ENCODE data around the gene PELI1. TPM values are rescaled to one million over a fixed set of nuclear protein-coding genes. Genes with fewer than 3 reads are reported as not detected.

Gene PELI1
- total RNA-seq, 2 donors from 2014 or later, result 33.1 to 59.4 TPM

- peak overlapping the region; percentile 6 to 81 for H3K4me3 Mint-ChIP-seq
- DNase-seq, result no peak
These were observed 15.8 kb downstream of the PELI1 start for GRCh38 chr2:64128406-64128805.

DNA sequence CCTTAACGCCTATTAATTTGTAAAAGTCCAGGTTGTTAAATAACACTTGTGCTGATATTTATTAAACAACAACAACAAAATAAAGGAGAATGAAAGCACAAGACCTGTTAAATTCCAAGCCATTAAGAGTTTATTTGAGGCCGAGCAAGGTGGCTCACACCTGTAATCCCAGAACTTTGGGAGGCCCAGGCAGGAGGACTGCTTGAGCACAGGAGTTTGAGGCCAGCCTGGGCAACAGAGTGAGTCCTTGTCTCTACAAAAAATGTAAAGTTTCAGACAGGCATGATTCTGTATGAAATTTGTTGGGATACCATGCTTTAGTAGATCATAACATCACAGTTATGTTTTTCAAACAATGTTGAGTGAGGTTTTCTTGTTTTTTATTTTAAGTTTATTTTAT is 17.1 kb downstream of the PELI1 start:
- Mint-ChIP-seq H3K4me3 (no peak overlapping the region), H3K9me3 (no peaks in the 10 kb centered on the region), H3K4me1 (ENCODE audit: low read depth) (peaks cover 88% of the 10 kb centered on the region), H3K36me3 (ENCODE audit: insufficient read depth in 2 of 2) (peaks cover 1 to 8% of the 10 kb centered on the region in 2 donors), H3K27ac (no peak overlapping the region), H3K27me3 (ENCODE audit: low read depth) (no peaks in the 10 kb centered on the region)
- no peak for ATAC-seq (replicated peaks in 1 of 2)
- no peak for DNase-seq

More at GRCh38 chr2:64128406-64128805, 15.8 kb downstream of the PELI1 start:
- peaks cover 2 to 8% of the 10 kb centered on the region in 2 donors for H3K36me3 Mint-ChIP-seq (ENCODE audit: insufficient read depth in 2 of 2)
- H3K27ac Mint-ChIP-seq, result peak overlapping the region; percentile 92
- H3K9me3 Mint-ChIP-seq, result no peaks in the 10 kb centered on the region
- H3K27me3 Mint-ChIP-seq (ENCODE audit: low read depth), result no peaks in the 10 kb centered on the region
- ATAC-seq (replicated peaks in 1 of 2), result no peak
- H3K4me1 Mint-ChIP-seq (ENCODE audit: low read depth), result peaks cover 90% of the 10 kb centered on the region

GRCh38 chr2:64126601-64127000 is 17.6 kb downstream of the PELI1 start:
- H3K27ac Mint-ChIP-seq, result no peak overlapping the region
- H3K4me1 Mint-ChIP-seq (ENCODE audit: low read depth), result peaks cover 86% of the 10 kb centered on the region
- peaks cover 1 to 5% of the 10 kb centered on the region in 2 donors for H3K36me3 Mint-ChIP-seq (ENCODE audit: insufficient read depth in 2 of 2)
- ATAC-seq (replicated peaks in 1 of 2) (no peak), DNase-seq (no peak)
- no peaks in the 10 kb centered on the region for H3K9me3 Mint-ChIP-seq
- H3K4me3 Mint-ChIP-seq, result no peak overlapping the region
- H3K27me3 Mint-ChIP-seq (ENCODE audit: low read depth), result no peaks in the 10 kb centered on the region

DNA sequence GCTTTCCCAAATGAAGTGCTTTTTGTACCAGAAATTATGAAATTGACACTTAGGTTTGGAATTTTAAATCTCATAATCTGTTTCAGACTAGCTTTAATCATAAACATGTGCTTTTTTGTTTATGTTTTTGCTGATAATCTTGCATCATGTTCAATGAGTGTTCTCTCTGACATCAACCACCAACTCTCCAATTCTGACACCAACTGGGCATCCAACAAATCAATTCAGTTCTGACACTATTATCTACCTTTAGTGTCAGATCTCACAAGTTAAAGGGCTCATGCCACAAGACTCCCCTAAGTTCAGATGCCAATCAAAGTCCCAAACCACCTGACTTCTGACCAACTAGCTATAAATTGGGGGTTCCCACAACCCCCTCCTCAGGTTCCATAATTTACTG is 19.6 kb downstream of the PELI1 start:
- Mint-ChIP-seq H3K27me3 (ENCODE audit: low read depth) (no peaks in the 10 kb centered on the region), H3K4me3 (no peak overlapping the region), H3K4me1 (ENCODE audit: low read depth) (peaks cover 85% of the 10 kb centered on the region), H3K36me3 (ENCODE audit: insufficient read depth in 2 of 2) (peaks cover 1 to 5% of the 10 kb centered on the region in 2 donors), H3K9me3 (no peaks in the 10 kb centered on the region), H3K27ac (peak overlapping the region; percentile 68)
- peak in 1 of 2 donors; percentile 54 for ATAC-seq (replicated peaks in 1 of 2)
- DNase-seq, result no peak

GRCh38 chr2:64124168-64124567 is 20.1 kb downstream of the PELI1 start:
- H3K27ac Mint-ChIP-seq, result peak overlapping the region; percentile 68
- H3K9me3 Mint-ChIP-seq, result no peaks in the 10 kb centered on the region
- H3K36me3 Mint-ChIP-seq (ENCODE audit: insufficient read depth in 2 of 2), result peaks cover 1 to 5% of the 10 kb centered on the region in 2 donors
- no peak for DNase-seq
- ATAC-seq (replicated peaks in 1 of 2), result no peak
- no peak overlapping the region for H3K4me3 Mint-ChIP-seq
- H3K27me3 Mint-ChIP-seq (ENCODE audit: low read depth), result no peaks in the 10 kb centered on the region
- peaks cover 85% of the 10 kb centered on the region for H3K4me1 Mint-ChIP-seq (ENCODE audit: low read depth)

DNA sequence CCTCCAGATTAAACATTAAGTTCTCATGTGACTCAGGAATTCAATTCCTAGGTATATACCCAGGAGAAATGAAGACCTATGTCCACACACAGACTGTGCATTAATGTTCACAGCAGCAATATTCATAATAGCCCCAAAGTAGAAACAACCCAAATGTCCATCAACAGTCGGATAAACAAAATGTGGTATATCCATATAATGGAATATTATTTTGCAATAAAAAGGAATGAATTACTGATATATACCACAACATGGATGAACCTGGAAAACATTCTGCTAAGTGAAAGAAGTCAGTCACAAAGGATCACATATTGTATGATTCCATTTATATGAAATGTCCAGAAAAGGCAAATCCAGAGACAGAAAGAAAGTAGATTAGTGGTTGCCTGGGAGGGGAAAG is 20.5 kb downstream of the PELI1 start:
- peaks cover 83% of the 10 kb centered on the region for H3K4me1 Mint-ChIP-seq (ENCODE audit: low read depth)
- no peaks in the 10 kb centered on the region for H3K9me3 Mint-ChIP-seq
- ATAC-seq (replicated peaks in 1 of 2) (no peak), DNase-seq (no peak)
- no peaks in the 10 kb centered on the region for H3K27me3 Mint-ChIP-seq (ENCODE audit: low read depth)
- peak overlapping the region; percentile 2 for H3K27ac Mint-ChIP-seq
- peaks cover 1 to 5% of the 10 kb centered on the region in 2 donors for H3K36me3 Mint-ChIP-seq (ENCODE audit: insufficient read depth in 2 of 2)
- no peak overlapping the region for H3K4me3 Mint-ChIP-seq

DNA sequence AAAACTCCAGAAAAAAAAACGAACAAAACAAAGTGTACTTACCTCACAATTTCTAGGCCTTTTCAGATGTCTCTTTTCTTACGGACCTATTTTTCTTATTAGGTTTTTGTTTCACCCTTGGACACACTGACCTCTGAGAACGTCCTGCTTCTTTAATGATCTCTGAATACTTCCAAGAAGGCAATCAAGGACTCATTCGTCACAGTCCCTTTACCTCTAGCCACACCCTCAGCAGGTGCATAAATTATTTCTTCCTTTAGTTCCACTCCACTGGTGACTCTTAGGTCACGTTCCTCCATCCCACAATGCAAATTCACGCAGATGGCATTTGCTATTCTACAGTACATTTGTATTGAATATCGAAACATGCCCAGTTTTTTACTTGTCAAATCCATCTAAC is 21.9 kb downstream of the PELI1 start:
- H3K9me3 Mint-ChIP-seq, result no peaks in the 10 kb centered on the region
- H3K4me1 Mint-ChIP-seq (ENCODE audit: low read depth), result peaks cover 75% of the 10 kb centered on the region

DNA sequence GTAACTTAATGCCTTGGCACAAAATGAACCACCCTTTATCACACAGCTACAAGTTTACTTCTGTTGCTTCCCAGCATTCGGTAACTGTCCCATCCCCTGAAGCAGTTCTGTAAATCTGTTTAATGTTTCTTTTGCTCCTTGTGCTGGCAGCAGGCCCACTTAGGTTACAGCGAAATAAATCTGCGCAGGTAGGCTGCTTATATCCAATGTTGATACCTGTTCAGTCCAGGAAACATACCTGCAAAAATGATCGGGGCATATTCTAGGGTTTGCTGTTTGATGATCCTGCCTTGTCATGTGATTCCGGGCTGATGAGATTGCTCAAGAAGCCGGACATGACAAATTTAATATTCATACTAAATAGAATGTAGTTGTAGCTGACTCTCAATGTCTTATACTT is 23.3 kb downstream of the PELI1 start:
- ATAC-seq (replicated peaks in 1 of 2), result no peak
- DNase-seq, result no peak
- H3K36me3 Mint-ChIP-seq (ENCODE audit: insufficient read depth in 2 of 2), result peaks cover 0 to 1% of the 10 kb centered on the region in 2 donors
- peaks cover 73% of the 10 kb centered on the region for H3K4me1 Mint-ChIP-seq (ENCODE audit: low read depth)
- no peak overlapping the region for H3K27ac Mint-ChIP-seq
- no peaks in the 10 kb centered on the region for H3K9me3 Mint-ChIP-seq
- H3K4me3 Mint-ChIP-seq, result no peak overlapping the region
- no peaks in the 10 kb centered on the region for H3K27me3 Mint-ChIP-seq (ENCODE audit: low read depth)

More for the DNA sequence above, 21.9 kb downstream of the PELI1 start:
- Mint-ChIP-seq H3K4me3 (no peak overlapping the region), H3K27ac (no peak overlapping the region), H3K36me3 (ENCODE audit: insufficient read depth in 2 of 2) (peaks cover 1 to 5% of the 10 kb centered on the region in 2 donors), H3K27me3 (ENCODE audit: low read depth) (no peaks in the 10 kb centered on the region)
- DNase-seq (no peak), ATAC-seq (replicated peaks in 1 of 2) (no peak)

GRCh38 chr2:64120008-64120407 is 24.2 kb downstream of the PELI1 start:
- no peaks in the 10 kb centered on the region for H3K27me3 Mint-ChIP-seq (ENCODE audit: low read depth)
- H3K36me3 Mint-ChIP-seq (ENCODE audit: insufficient read depth in 2 of 2), result peaks cover 0 to 1% of the 10 kb centered on the region in 2 donors
- DNase-seq, result no peak
- H3K4me3 Mint-ChIP-seq, result no peak overlapping the region
- ATAC-seq (replicated peaks in 1 of 2), result no peak
- H3K27ac Mint-ChIP-seq, result no peak overlapping the region
- peaks cover 75% of the 10 kb centered on the region for H3K4me1 Mint-ChIP-seq (ENCODE audit: low read depth)
- no peaks in the 10 kb centered on the region for H3K9me3 Mint-ChIP-seq

DNA sequence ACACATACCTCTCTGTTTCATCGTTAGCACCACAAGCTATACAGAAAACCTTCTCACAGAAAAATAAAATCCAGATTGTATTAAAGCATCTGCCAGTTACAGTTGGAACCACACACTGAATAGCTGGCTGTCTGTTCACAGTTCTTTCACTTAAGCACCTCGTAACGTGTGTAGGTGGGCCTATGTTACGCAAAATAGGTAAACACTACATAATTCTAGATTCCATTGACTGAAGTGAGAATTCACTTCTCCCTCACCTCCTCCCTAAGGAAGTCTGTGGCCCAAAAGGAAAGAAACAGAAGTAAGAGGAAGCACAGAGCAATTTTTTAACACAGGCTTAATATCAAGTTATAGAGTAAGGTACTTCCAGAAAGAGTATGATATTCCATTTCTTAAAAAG is 24.9 kb downstream of the PELI1 start:
- DNase-seq (no peak), ATAC-seq (replicated peaks in 1 of 2) (no peak)
- Mint-ChIP-seq H3K36me3 (ENCODE audit: insufficient read depth in 2 of 2) (peaks cover 0 to 1% of the 10 kb centered on the region in 2 donors), H3K27me3 (ENCODE audit: low read depth) (no peaks in the 10 kb centered on the region), H3K27ac (no peak overlapping the region), H3K9me3 (no peaks in the 10 kb centered on the region), H3K4me1 (ENCODE audit: low read depth) (peaks cover 75% of the 10 kb centered on the region), H3K4me3 (no peak overlapping the region)

GRCh38 chr2:64115808-64116598 is 28.2 kb downstream of the PELI1 start:
- H3K27me3 Mint-ChIP-seq (ENCODE audit: low read depth), result no peaks in the 10 kb centered on the region
- H3K4me1 Mint-ChIP-seq (ENCODE audit: low read depth), result peaks cover 80% of the 10 kb centered on the region
- no peaks in the 10 kb centered on the region for H3K9me3 Mint-ChIP-seq
- peak overlapping the region; percentile 89 for H3K27ac Mint-ChIP-seq
- DNase-seq (no peak), ATAC-seq (replicated peaks in 1 of 2) (peak in 1 of 2 donors; percentile 37)
- H3K36me3 Mint-ChIP-seq (ENCODE audit: insufficient read depth in 2 of 2), result no peaks in the 10 kb centered on the region
- peak overlapping the region in 1 of 2 donors; percentile 65 for H3K4me3 Mint-ChIP-seq

DNA sequence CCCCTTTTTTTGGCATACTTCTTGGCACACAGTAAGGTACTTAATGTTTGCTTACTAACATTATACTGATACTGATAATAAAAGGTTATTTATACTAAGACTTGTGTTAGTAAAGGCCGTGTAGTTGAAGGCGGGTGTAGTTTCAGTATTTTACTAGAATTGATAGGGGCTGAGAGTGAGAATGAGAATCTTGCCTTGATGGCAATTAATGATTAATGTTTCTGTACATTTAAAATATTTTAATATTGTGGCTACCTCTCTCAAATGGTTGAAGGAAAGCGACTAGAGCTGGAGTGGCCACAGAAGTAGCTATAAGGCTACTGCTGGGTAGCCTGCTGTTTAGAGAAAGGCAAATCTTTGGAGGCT is 29.3 kb downstream of the PELI1 start:
- Mint-ChIP-seq H3K27me3 (ENCODE audit: low read depth) (no peaks in the 10 kb centered on the region), H3K4me1 (ENCODE audit: low read depth) (peaks cover 82% of the 10 kb centered on the region)

DNA sequence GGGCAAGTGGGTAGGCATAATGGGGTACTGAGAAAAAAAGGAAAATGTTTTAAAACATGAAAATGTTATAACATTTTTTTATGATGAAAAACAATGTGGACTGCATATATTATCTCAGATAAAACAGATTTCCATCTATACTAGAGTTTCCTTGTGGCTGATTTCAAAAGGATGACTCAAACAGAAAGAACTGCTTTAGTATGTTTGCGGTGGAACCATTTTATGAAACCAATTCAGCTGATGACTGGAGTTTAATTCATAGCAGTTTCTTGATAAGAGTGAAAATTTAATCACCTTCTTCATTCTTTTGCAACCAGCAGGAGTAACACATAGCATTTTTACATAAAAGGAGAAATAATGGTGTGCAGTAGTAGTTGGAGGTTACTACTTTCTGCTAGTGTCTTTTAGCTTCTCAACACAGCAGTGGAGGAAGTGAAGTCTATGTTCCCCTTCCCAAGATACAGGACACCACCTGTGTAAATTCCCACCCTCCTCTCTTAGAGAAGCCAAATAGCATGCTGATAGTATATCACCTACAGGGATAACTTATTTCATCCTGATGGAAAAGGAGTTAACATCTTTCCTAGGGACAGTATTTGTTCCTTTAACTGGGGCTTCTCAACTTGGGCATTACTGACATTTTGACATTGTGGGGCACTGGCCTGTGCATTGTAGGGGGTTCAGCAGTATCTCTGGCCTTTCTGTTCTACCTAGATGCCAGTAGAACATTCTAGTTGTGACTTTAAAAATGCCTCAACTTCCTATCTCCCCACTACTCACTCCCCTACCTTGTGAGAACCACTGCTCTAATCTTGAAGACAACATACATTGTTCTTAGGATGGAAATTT is 29.9 kb downstream of the PELI1 start:
- ATAC-seq (replicated peaks in 1 of 2) (peak; percentile 82 to 91), DNase-seq (no peak)
- peak overlapping the region; percentile 60 to 72 for H3K4me3 Mint-ChIP-seq
- H3K36me3 Mint-ChIP-seq (ENCODE audit: insufficient read depth in 2 of 2), result peaks cover 2 to 4% of the 10 kb centered on the region in 2 donors
- peak overlapping the region; percentile 89 for H3K27ac Mint-ChIP-seq
- no peaks in the 10 kb centered on the region for H3K27me3 Mint-ChIP-seq (ENCODE audit: low read depth)
- H3K9me3 Mint-ChIP-seq, result no peaks in the 10 kb centered on the region
- H3K4me1 Mint-ChIP-seq (ENCODE audit: low read depth), result peaks cover 83% of the 10 kb centered on the region

More for the DNA sequence above, 29.3 kb downstream of the PELI1 start:
- Mint-ChIP-seq H3K27ac (peak overlapping the region; percentile 89), H3K36me3 (ENCODE audit: insufficient read depth in 2 of 2) (peaks cover 2% of the 10 kb centered on the region in 2 donors), H3K9me3 (no peaks in the 10 kb centered on the region), H3K4me3 (peak overlapping the region; percentile 60 to 72)
- DNase-seq, result no peak
- no peak for ATAC-seq (replicated peaks in 1 of 2)
